ENCODE measurements around the gene CDC25C. TPM values are rescaled to one million over a fixed set of nuclear protein-coding genes. Genes with fewer than 3 reads are reported as not detected.

The CDC25C gene
- total RNA-seq, 4 donors from 2014 or later: 0.17 TPM; not detected in 3

GRCh38 chr5:138245717-138246116, 85.9 kb downstream of the CDC25C start:
- H3K27me3 ChIP-seq: no peaks in the 10 kb centered on the region

GRCh38 chr5:138243794-138244193, 87.8 kb downstream of the CDC25C start:
- peak in 1 of 2 donors; percentile 17 for TF ChIP-seq POLR2AphosphoS5 (IDR thresholded peaks at IDR 0.05)
- no peak for TF ChIP-seq POLR2A (IDR thresholded peaks at IDR 0.05; ENCODE audit: low read depth)
- Histone ChIP-seq H3K27ac (replicated peaks in 1 of 4) (peak overlapping the region; percentile 17 to 34 (median 28)), H3K4me3 (no peak overlapping the region), H3K36me3 (no peaks in the 10 kb centered on the region), H3K4me1 (peaks cover 9 to 16% (median 14%) of the 10 kb centered on the region in 4 donors), H3K9me3 (no peaks in the 10 kb centered on the region), H3K27me3 (no peaks in the 10 kb centered on the region)
- no peak for DNase-seq (ENCODE audit: extremely low spot score)
- intact Hi-C loops (cut with DNase I): no loop called here
- WGBS: 74% methylated on average over 2 of the region's 2 CpGs

More at GRCh38 chr5:138245717-138246116, 85.9 kb downstream of the CDC25C start:
- intact Hi-C loops (cut with DNase I): no loop called here
- DNase-seq (ENCODE audit: extremely low spot score): no peak
- Histone ChIP-seq H3K4me1 (peaks cover 9 to 16% (median 14%) of the 10 kb centered on the region in 4 donors), H3K4me3 (no peak overlapping the region), H3K36me3 (no peaks in the 10 kb centered on the region), H3K27ac (replicated peaks in 1 of 4) (no peak overlapping the region), H3K9me3 (no peaks in the 10 kb centered on the region)
- 44% methylated on average over 1 of the region's 1 CpG for WGBS
- TF ChIP-seq EP300 (IDR thresholded peaks at IDR 0.05) (no peak), POLR2AphosphoS5 (IDR thresholded peaks at IDR 0.05) (no peak)

GRCh38 chr5:138241688-138242571, 89.7 kb downstream of the CDC25C start:
- Histone ChIP-seq H3K36me3 (no peaks in the 10 kb centered on the region), H3K4me1 (peaks cover 9 to 16% (median 14%) of the 10 kb centered on the region in 4 donors), H3K4me3 (peak overlapping the region; percentile 45 to 65 (median 60)), H3K9me3 (no peaks in the 10 kb centered on the region), H3K27me3 (no peaks in the 10 kb centered on the region), H3K27ac (replicated peaks in 1 of 4) (peak overlapping the region; percentile 32 to 68 (median 48))
- WGBS: 13% methylated on average over 20 of the region's 67 CpGs
- no peak for DNase-seq (ENCODE audit: extremely low spot score)
- intact Hi-C loops (cut with DNase I): no loop called here
- no peak for TF ChIP-seq POLR2AphosphoS5 (IDR thresholded peaks at IDR 0.05)
- TF ChIP-seq POLR2A (IDR thresholded peaks at IDR 0.05; ENCODE audit: low read depth): no peak
- TF ChIP-seq EP300 (IDR thresholded peaks at IDR 0.05): no peak
- no peak for TF ChIP-seq CTCF (IDR thresholded peaks at IDR 0.05)

GRCh38 chr5:138240650-138241385, 90.8 kb downstream of the CDC25C start:
- Histone ChIP-seq H3K4me3 (no peak overlapping the region), H3K4me1 (peaks cover 9 to 16% (median 14%) of the 10 kb centered on the region in 4 donors), H3K36me3 (no peaks in the 10 kb centered on the region), H3K27ac (replicated peaks in 1 of 4) (peak overlapping the region in 1 of 4 donors; percentile 40), H3K27me3 (no peaks in the 10 kb centered on the region), H3K9me3 (no peaks in the 10 kb centered on the region)
- TF ChIP-seq POLR2A (IDR thresholded peaks at IDR 0.05; ENCODE audit: low read depth) (no peak), CTCF (IDR thresholded peaks at IDR 0.05) (no peak), EP300 (IDR thresholded peaks at IDR 0.05) (no peak)
- 58% methylated on average over 3 of the region's 3 CpGs for WGBS
- intact Hi-C loops (cut with DNase I): no loop called here
- no peak for DNase-seq (ENCODE audit: extremely low spot score)

GRCh38 chr5:138238034-138238433, 93.6 kb downstream of the CDC25C start:
- intact Hi-C loops (cut with DNase I): no loop called here
- no peaks in the 10 kb centered on the region for H3K36me3 ChIP-seq
- no peaks in the 10 kb centered on the region for H3K9me3 ChIP-seq
- no peaks in the 10 kb centered on the region for H3K27me3 ChIP-seq
- H3K4me3 ChIP-seq: no peak overlapping the region
- no peak for DNase-seq (ENCODE audit: extremely low spot score)
- TF ChIP-seq POLR2A (IDR thresholded peaks at IDR 0.05; ENCODE audit: low read depth) (no peak), POLR2AphosphoS5 (IDR thresholded peaks at IDR 0.05) (no peak), EP300 (IDR thresholded peaks at IDR 0.05) (no peak), CTCF (IDR thresholded peaks at IDR 0.05) (no peak)
- no peak overlapping the region for H3K27ac ChIP-seq (replicated peaks in 1 of 4)
- 93% methylated on average over 1 of the region's 1 CpG for WGBS
- peaks cover 9 to 16% (median 14%) of the 10 kb centered on the region in 4 donors for H3K4me1 ChIP-seq

Other genes starting within 250 kb of the CDC25C start
- not detected for gene WNT8A, start 247.8 kb downstream of the CDC25C start, total RNA-seq
- 1 to 10 TPM; 1.1 to 5.4 (median 2.5) TPM for gene NME5, start 192.4 kb downstream of the CDC25C start, total RNA-seq
- 10 to 100 TPM; 27.3 to 41.5 (median 31.2) TPM for gene BRD8, start 153.2 kb downstream of the CDC25C start, total RNA-seq
- gene KIF20A, start 152.7 kb downstream of the CDC25C start, total RNA-seq: 1 to 10 TPM in 1 of 4 donors, under 1 TPM in 1, not detected in 2; 0.50 to 1.1 TPM
- gene CDC23, start 118.5 kb downstream of the CDC25C start, total RNA-seq: 10 to 100 TPM; 15.6 to 21.2 (median 20.4) TPM
- gene GFRA3, start 57.2 kb downstream of the CDC25C start, total RNA-seq: 1 to 10 TPM; 2.5 to 8.4 (median 4.2) TPM
- 10 to 100 TPM; 22.4 to 40.0 (median 29.6) TPM for gene FAM53C, start 6.5 kb upstream of the CDC25C start, total RNA-seq
- 10 to 100 TPM; 61.3 to 88.8 (median 74.9) TPM for gene KDM3B, start 20.9 kb upstream of the CDC25C start, total RNA-seq
- gene REEP2, start 107.3 kb upstream of the CDC25C start, total RNA-seq: 10 to 100 TPM; 24.5 to 55.9 (median 33.6) TPM
- gene EGR1, start 133.7 kb upstream of the CDC25C start, total RNA-seq: 100 to 1,000 TPM in 1 of 4 donors, 10 to 100 TPM in 2, 1 to 10 TPM in 1; 9.6 to 138 (median 13.5) TPM
- gene ETF1, start 211.4 kb upstream of the CDC25C start, total RNA-seq: 100 to 1,000 TPM in 3 of 4 donors, 10 to 100 TPM in 1; 90.5 to 154 (median 111) TPM
- gene HSPA9, start 243.6 kb upstream of the CDC25C start, total RNA-seq: 100 to 1,000 TPM; 139 to 250 (median 186) TPM